ENCODE results near the gene MEGF9. TPM values are rescaled to one million over a fixed set of nuclear protein-coding genes. Genes with fewer than 3 reads are reported as not detected.

Gene MEGF9
- total RNA-seq, 1 donor from 2014 or later = 20.6 TPM

DNA sequence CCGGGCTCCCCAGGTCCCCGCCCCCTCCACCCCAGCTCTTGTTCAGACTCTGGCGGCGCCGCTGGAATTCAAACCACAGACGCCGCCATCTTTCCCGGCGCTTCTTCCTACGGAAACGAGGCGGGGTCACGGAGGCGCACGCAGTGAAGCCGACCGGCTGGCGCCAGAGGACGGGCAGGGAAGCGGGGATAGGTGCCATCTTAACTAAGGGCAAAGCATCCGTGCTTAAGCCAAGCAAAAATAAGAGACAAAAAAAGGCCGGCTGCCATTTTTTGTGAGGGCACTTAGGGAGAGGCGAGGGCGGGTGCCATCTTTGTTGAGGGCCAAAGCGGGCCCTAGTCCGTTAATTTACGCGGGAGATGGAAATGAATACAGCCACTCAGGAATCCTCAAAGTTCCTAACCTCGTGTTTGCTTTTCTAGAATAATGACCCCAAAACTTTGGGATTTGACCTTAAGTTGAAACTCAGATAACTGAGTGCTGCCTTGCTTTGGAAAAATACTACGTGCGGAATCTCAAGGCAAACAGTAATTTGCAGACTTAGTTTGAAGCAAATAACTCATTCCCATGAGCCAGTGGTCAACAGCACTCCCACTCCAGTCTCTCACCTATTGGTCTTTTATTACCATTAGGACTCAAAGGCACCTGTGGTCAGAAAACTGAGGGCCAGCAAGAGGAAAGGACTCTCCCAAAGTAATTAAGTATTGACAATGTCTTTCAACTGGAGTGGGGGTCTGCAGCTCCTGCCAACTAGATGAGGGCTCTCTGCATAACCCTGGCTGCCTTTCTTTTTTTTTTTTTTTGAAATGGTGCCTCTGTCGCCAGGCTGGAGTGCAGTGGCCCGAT lies 134.0 kb downstream of the MEGF9 start, which contains the start of gene CDK5RAP2:
Gene CDK5RAP2, minus strand, starts transcription at position 117 of the 846 bp plus-strand sequence. CDS start 189 bp downstream, outside the sequence.
- Mint-ChIP-seq H3K27ac (ENCODE audit: unreplicated experiment) (peak within 1 kb of the TSS; percentile 79), H3K36me3 (ENCODE audit: low read depth) (no peaks in the 10 kb centered on the region), H3K4me1 (ENCODE audit: low read depth) (peaks cover 23% of the 10 kb centered on the region), H3K4me3 (ENCODE audit: unreplicated experiment) (peak within 1 kb of the TSS; percentile 96), H3K9me3 (ENCODE audit: low read depth) (no peaks in the 10 kb centered on the region), H3K27me3 (ENCODE audit: low read depth) (no peaks in the 10 kb centered on the region)
- no peak for TF ChIP-seq CTCF (IDR thresholded peaks at IDR 0.05)
- peak; percentile 94 for DNase-seq (ENCODE audit: low spot score)

DNA sequence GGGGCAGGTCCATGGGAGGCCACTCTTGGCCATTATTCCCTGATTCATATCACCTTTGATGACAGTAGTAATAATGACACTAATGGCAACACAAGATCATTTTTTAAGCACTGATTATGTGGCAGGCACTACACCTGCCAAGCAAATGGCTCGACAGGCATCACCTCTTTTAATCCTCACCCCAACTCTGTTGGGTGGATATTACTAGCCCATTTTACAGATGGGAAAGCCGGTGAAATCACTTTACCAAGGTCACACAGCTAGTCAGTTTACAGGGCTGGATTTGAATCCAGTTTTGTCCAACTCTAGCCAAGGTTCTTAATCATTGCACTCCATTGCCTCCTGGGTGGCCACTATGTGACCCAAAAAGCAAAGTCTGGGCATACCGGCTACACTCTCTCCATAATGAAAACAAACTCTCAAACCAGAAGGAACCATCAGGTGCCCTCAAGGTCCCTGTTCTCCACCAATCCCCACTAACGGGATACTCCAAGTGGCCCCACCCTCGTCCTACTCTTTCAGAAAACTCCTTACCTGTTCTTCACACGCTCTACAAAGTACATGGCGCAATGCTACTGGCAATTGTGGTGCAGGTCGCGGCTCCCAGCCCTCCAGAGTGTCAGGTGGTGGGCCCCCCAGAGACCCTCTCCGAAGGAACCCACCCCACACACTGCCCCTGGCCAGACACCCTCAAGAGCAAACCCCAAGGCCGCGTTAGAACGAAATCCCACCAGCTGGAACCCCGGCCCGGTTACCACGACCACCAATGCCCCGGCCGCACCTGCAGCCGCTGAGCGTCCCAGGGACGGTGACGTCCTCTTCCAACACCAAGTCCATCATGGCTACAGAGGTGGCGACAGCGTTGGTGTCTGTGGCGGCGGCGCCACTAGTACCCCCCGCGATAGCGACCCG lies 134.9 kb downstream of the MEGF9 start:
- Mint-ChIP-seq H3K4me3 (ENCODE audit: unreplicated experiment) (peak overlapping the region; percentile 96), H3K4me1 (ENCODE audit: low read depth) (peaks cover 23% of the 10 kb centered on the region), H3K36me3 (ENCODE audit: low read depth) (no peaks in the 10 kb centered on the region), H3K27ac (ENCODE audit: unreplicated experiment) (peak overlapping the region; percentile 79), H3K27me3 (ENCODE audit: low read depth) (no peaks in the 10 kb centered on the region), H3K9me3 (ENCODE audit: low read depth) (no peaks in the 10 kb centered on the region)
- TF ChIP-seq CTCF (IDR thresholded peaks at IDR 0.05) = no peak
- no peak for DNase-seq (ENCODE audit: low spot score)

DNA sequence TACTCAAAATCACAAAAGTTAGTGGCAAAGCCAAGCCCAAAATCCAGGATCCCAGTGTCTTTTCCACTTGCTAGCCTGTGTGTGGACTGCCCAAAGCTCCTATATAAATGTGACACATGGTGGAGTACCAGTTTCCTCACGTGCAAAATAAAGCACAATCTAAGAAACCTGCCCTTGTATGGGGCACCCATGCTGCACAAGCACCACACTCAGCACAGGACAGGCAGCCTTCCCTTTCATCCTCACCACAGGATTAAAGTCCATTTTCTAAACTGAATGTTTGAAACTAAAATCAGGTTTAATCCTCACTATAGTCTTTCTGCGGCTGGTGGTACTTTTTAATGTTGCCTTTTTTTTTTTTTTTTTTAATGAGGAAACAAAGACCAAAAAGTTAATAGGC lies 139.8 kb downstream of the MEGF9 start:
- H3K4me1 Mint-ChIP-seq (ENCODE audit: low read depth) = peaks cover 12% of the 10 kb centered on the region
- H3K36me3 Mint-ChIP-seq (ENCODE audit: low read depth) = peaks cover 9% of the 10 kb centered on the region
- no peak overlapping the region for H3K27ac Mint-ChIP-seq (ENCODE audit: unreplicated experiment)
- H3K27me3 Mint-ChIP-seq (ENCODE audit: low read depth) = no peaks in the 10 kb centered on the region
- no peaks in the 10 kb centered on the region for H3K9me3 Mint-ChIP-seq (ENCODE audit: low read depth)
- H3K4me3 Mint-ChIP-seq (ENCODE audit: unreplicated experiment) = no peak overlapping the region
- DNase-seq (ENCODE audit: low spot score) = no peak
- no peak for TF ChIP-seq CTCF (IDR thresholded peaks at IDR 0.05)

GRCh38 chr9:120572472-120572871 lies 141.8 kb downstream of the MEGF9 start:
- Mint-ChIP-seq H3K36me3 (ENCODE audit: low read depth) (peaks cover 23% of the 10 kb centered on the region), H3K27me3 (ENCODE audit: low read depth) (no peaks in the 10 kb centered on the region), H3K9me3 (ENCODE audit: low read depth) (no peaks in the 10 kb centered on the region), H3K4me1 (ENCODE audit: low read depth) (no peaks in the 10 kb centered on the region), H3K27ac (ENCODE audit: unreplicated experiment) (no peak overlapping the region), H3K4me3 (ENCODE audit: unreplicated experiment) (no peak overlapping the region)
- no peak for TF ChIP-seq CTCF (IDR thresholded peaks at IDR 0.05)
- DNase-seq (ENCODE audit: low spot score) = no peak

Data from chondrocyte (in vitro differentiated cells).